PC-9 (cell line): Measurements from ENCODE around the gene UVRAG.

Experiments
- CTCF ChIP-seq: fragments of 200-600 bp; sonication (generic); conservative IDR thresholded peaks from 2 replicates; pipeline ENCODE4 v1.6.1; 2017; ENCODE audit warnings: mixed run types, antibody characterized with exemption, mild to moderate bottlenecking, moderate library complexity
- EZH2 ChIP-seq: fragments of 200-600 bp; sonication (generic); IDR thresholded peaks from 2 replicates; pipeline ENCODE4 v1.8.0; 2017; ENCODE audit warnings: antibody characterized with exemption, low read depth

GRCh38 chr11:76114238-76114637 is 299.2 kb downstream of the UVRAG start:
- no peak for TF ChIP-seq CTCF
- TF ChIP-seq EZH2: no peak
